WTC11 (cell line): Measurements from ENCODE around the gene TRIM41. TPM values are rescaled to one million over a fixed set of nuclear protein-coding genes. Genes with fewer than 3 reads are reported as not detected.
A peak's percentile ranks its signal among the peaks of the same experiment; 100 is the strongest.
"Not testable (repeated sequence)": the region's sequence is repeated elsewhere in the genome, so short reads cannot be mapped to it uniquely, and the experiment has no call there.

ENCODE experiments used
- ATAC-seq: fragments of 200-7000 bp; cut with Tn5 transposase; 2 replicates; pipeline ENCODE4 v1.10.0; 2021; ENCODE audit warnings: mild to moderate bottlenecking, moderate library complexity
- CTCF ChIA-PET: fragments of 300-600 bp; sonication (Branson Sonifier 250); formaldehyde crosslinking; loops from one replicate; lab custom pipeline; 2021; ENCODE audit warnings: antibody characterized with exemption; lab: Charles Lee
- POLR2A ChIA-PET: fragments of 350-600 bp; sonication (Branson Sonifier 250); formaldehyde crosslinking; loops from one replicate; lab custom pipeline; 2021; ENCODE audit warnings: antibody characterized with exemption; lab: Charles Lee
- DNase-seq: peaks from one replicate; pipeline ENCODE4 v3.0.0; 2021; ENCODE audit warnings: low spot score
- H3K27ac Mint-ChIP-seq: 2 replicates; pipeline ENCODE4 v1.8.0; 2021; ENCODE audit warnings: mixed read lengths
- H3K27me3 Mint-ChIP-seq: 2 replicates; pipeline ENCODE4 v1.8.0; 2021; ENCODE audit warnings: low read depth, mild to moderate bottlenecking, moderate library complexity, mixed read lengths
- H3K36me3 Mint-ChIP-seq: 2 replicates; pipeline ENCODE4 v1.8.0; 2021; ENCODE audit warnings: mixed read lengths
- H3K4me1 Mint-ChIP-seq: 2 replicates; pipeline ENCODE4 v1.8.0; 2022; ENCODE audit warnings: mixed read lengths
- H3K4me3 Mint-ChIP-seq: 2 replicates; pipeline ENCODE4 v1.8.0; 2021; ENCODE audit warnings: mild to moderate bottlenecking, moderate library complexity, mixed read lengths
- H3K9me3 Mint-ChIP-seq: 2 replicates; pipeline ENCODE4 v1.8.0; 2021; ENCODE audit warnings: mixed read lengths
- ARID4B ChIP-seq: sonication (generic); formaldehyde crosslinking; IDR thresholded peaks from 2 replicates; pipeline ENCODE4 v1.8.0; 2023; ENCODE audit warnings: missing genetic modification reagents, mild to moderate bottlenecking, borderline replicate concordance
- CREB1 ChIP-seq: sonication (generic); formaldehyde crosslinking; IDR thresholded peaks from 2 replicates; pipeline ENCODE4 v1.8.0; 2023; ENCODE audit warnings: mild to moderate bottlenecking, missing genetic modification reagents
- ETV6 ChIP-seq: sonication (generic); formaldehyde crosslinking; IDR thresholded peaks from 2 replicates; pipeline ENCODE4 v1.8.1; 2022; ENCODE audit warnings: mild to moderate bottlenecking, missing genetic modification reagents
- FOXP1 ChIP-seq: sonication (generic); formaldehyde crosslinking; IDR thresholded peaks from 2 replicates; pipeline ENCODE4 v1.8.0; 2022; ENCODE audit warnings: missing genetic modification reagents, mild to moderate bottlenecking, moderate library complexity, borderline replicate concordance
- GTF2I ChIP-seq: fragments of 250-450 bp; sonication (Bioruptor Pico); conservative IDR thresholded peaks from 2 replicates; pipeline ENCODE4 v1.4.0; 2021; ENCODE audit warnings: mild to moderate bottlenecking
- IRF1 ChIP-seq: sonication (generic); formaldehyde crosslinking; IDR thresholded peaks from 2 replicates; pipeline ENCODE4 v1.8.0; 2023; ENCODE audit warnings: missing genetic modification reagents
- MYBL2 ChIP-seq: sonication (generic); formaldehyde crosslinking; IDR thresholded peaks from 2 replicates; pipeline ENCODE4 v1.8.1; 2023; ENCODE audit warnings: mild to moderate bottlenecking, moderate library complexity, missing genetic modification reagents
- RELA ChIP-seq: sonication (generic); formaldehyde crosslinking; IDR thresholded peaks from 2 replicates; pipeline ENCODE4 v1.8.1; 2022; ENCODE audit warnings: missing genetic modification reagents, mild to moderate bottlenecking, borderline replicate concordance
- TEAD1 ChIP-seq: sonication (generic); formaldehyde crosslinking; IDR thresholded peaks from 2 replicates; pipeline ENCODE4 v1.8.0; 2022; ENCODE audit warnings: mild to moderate bottlenecking, missing genetic modification reagents
- TEAD4 ChIP-seq: sonication (generic); formaldehyde crosslinking; IDR thresholded peaks from 2 replicates; pipeline ENCODE4 v1.8.0; 2022; ENCODE audit warnings: mild to moderate bottlenecking, missing genetic modification reagents
- total RNA-seq: library from RNA; stranded (reverse); gene quantifications from 3 replicates; pipeline ENCODE4 v1.2.3, GENCODE V29; 2021
- TF ChIP-seq, protein P1 (sequence below): sonication (generic); formaldehyde crosslinking; IDR thresholded peaks from 2 replicates; pipeline ENCODE4 v1.8.1; 2023; ENCODE audit warnings: mild to moderate bottlenecking, missing genetic modification reagents
- TF ChIP-seq, protein P2 (sequence below): sonication (generic); formaldehyde crosslinking; IDR thresholded peaks from 2 replicates; pipeline ENCODE4 v1.8.1; 2023; ENCODE audit warnings: mild to moderate bottlenecking, moderate library complexity, missing genetic modification reagents
- TF ChIP-seq, protein P3 (sequence below): sonication (generic); formaldehyde crosslinking; IDR thresholded peaks from 2 replicates; pipeline ENCODE4 v1.8.0; 2022; ENCODE audit warnings: mild to moderate bottlenecking, missing genetic modification reagents

TRIM41 gene
- total RNA-seq, 1 experiment from 2014 or later, result 33.5 TPM

DNA sequence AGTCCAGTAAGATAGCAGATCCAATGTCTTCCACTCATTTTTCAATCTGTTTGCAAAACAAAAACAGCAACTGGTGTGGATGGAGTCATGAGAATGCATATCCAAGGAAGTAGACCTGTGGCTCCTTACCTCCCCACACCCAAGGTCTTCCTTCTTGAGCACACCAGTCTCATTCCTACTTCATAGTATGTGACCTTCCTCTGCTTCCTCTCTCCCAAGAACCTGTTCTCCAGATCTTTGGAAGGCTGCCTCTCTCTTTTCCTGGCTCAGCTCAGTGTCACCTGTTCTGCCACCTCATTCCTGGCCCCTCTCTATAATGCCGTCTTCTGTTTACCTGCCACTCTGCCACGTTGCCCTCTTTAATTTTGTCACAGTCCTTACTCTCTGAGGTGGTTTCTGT is 10.1 kb upstream of the TRIM41 start:
- Mint-ChIP-seq H3K4me1 (peaks cover 20% of the 10 kb centered on the region), H3K27me3 (peaks cover 20% of the 10 kb centered on the region), H3K27ac (no peak overlapping the region)
- no peak for DNase-seq
- TF ChIP-seq FOXP1 (CRISPR knock-in tag) (no peak), RELA (CRISPR knock-in tag) (no peak), CREB1 (no peak), TEAD1 (CRISPR knock-in tag) (no peak), ARID4B (CRISPR knock-in tag) (no peak)
- TF ChIP-seq, all 79 proteins: peak for 0
- ATAC-seq, result no peak
- CTCF ChIA-PET, result interaction anchor here (1.1 kb wide), 1 partner anchor 18 kb away, joined by 3 read pairs; no protein-coding TSS in a partner anchor
- POLR2A ChIA-PET, result no interaction called here
- H3K36me3 Mint-ChIP-seq, result no peaks in the 10 kb centered on the region
- no peaks in the 10 kb centered on the region for H3K9me3 Mint-ChIP-seq
- H3K4me3 Mint-ChIP-seq, result no peak overlapping the region

- Mint-ChIP-seq H3K27me3 (peaks cover 23% of the 10 kb centered on the region), H3K4me1 (peaks cover 21% of the 10 kb centered on the region)
- H3K36me3 Mint-ChIP-seq, H3K27ac Mint-ChIP-seq, DNase-seq, POLR2A ChIA-PET, H3K9me3 Mint-ChIP-seq, ATAC-seq, H3K4me3 Mint-ChIP-seq: not testable (repeated sequence)
- CTCF ChIA-PET, result interaction anchor here (0.7 to 1.5 kb wide), 2 partner anchors 46 to 425 kb away, joined by 3 read pairs; no protein-coding TSS in a partner anchor
Measured at GRCh38 chr5:181214249-181214648, 8.8 kb upstream of the TRIM41 start.

GRCh38 chr5:181215997-181216989 is 6.8 kb upstream of the TRIM41 start:
- DNase-seq, result peak; percentile 47
- ChIA-PET CTCF (interaction anchor here (0.9 to 1.0 kb wide), 3 partner anchors 25 to 356 kb away, joined by 3 to 6 read pairs (median 5); no protein-coding TSS in a partner anchor), POLR2A (no interaction called here)
- Mint-ChIP-seq H3K4me1 (peaks cover 22% of the 10 kb centered on the region), H3K27ac (0 out of 2 replicates have a peak overlapping the region, but pooled peaks have one; percentile 63), H3K27me3 (peaks cover 23% of the 10 kb centered on the region)
- TF ChIP-seq GTF2I (CRISPR knock-in tag) (peak; percentile 58; the same call in 1 of the 2 replicates), MYBL2 (CRISPR knock-in tag) (no peak), TEAD4 (CRISPR knock-in tag) (no peak)
- TF ChIP-seq, all 79 proteins: peak for 1
- H3K4me3 Mint-ChIP-seq, result peak overlapping the region; percentile 94
- ATAC-seq, result no peak
- no peaks in the 10 kb centered on the region for H3K9me3 Mint-ChIP-seq
- no peaks in the 10 kb centered on the region for H3K36me3 Mint-ChIP-seq

GRCh38 chr5:181217111-181217802 is 5.8 kb upstream of the TRIM41 start:
- Mint-ChIP-seq H3K4me3 (peak overlapping the region; percentile 94), H3K27ac (peak overlapping the region; percentile 58), H3K36me3 (no peaks in the 10 kb centered on the region), H3K4me1 (peaks cover 24% of the 10 kb centered on the region), H3K27me3 (peaks cover 33% of the 10 kb centered on the region), H3K9me3 (no peaks in the 10 kb centered on the region)
- ChIA-PET CTCF (interaction anchor here (1.0 kb wide), 1 partner anchor 26 kb away, joined by 3 read pairs; no protein-coding TSS in a partner anchor), POLR2A (no interaction called here)
- DNase-seq (peak; percentile 71), ATAC-seq (peak; percentile 2)
- TF ChIP-seq, protein P1, sequence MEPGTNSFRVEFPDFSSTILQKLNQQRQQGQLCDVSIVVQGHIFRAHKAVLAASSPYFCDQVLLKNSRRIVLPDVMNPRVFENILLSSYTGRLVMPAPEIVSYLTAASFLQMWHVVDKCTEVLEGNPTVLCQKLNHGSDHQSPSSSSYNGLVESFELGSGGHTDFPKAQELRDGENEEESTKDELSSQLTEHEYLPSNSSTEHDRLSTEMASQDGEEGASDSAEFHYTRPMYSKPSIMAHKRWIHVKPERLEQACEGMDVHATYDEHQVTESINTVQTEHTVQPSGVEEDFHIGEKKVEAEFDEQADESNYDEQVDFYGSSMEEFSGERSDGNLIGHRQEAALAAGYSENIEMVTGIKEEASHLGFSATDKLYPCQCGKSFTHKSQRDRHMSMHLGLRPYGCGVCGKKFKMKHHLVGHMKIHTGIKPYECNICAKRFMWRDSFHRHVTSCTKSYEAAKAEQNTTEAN, result 0 out of 2 replicates have a peak, but pooled peaks have one; percentile 19
- TF ChIP-seq ETV6 (CRISPR knock-in tag) (peak; percentile 52; the same call in 1 of the 2 replicates), IRF1 (0 out of 2 replicates have a peak, but pooled peaks have one; percentile 35), FOXP1 (CRISPR knock-in tag) (0 out of 2 replicates have a peak, but pooled peaks have one; percentile 76)
- TF ChIP-seq, protein P2, sequence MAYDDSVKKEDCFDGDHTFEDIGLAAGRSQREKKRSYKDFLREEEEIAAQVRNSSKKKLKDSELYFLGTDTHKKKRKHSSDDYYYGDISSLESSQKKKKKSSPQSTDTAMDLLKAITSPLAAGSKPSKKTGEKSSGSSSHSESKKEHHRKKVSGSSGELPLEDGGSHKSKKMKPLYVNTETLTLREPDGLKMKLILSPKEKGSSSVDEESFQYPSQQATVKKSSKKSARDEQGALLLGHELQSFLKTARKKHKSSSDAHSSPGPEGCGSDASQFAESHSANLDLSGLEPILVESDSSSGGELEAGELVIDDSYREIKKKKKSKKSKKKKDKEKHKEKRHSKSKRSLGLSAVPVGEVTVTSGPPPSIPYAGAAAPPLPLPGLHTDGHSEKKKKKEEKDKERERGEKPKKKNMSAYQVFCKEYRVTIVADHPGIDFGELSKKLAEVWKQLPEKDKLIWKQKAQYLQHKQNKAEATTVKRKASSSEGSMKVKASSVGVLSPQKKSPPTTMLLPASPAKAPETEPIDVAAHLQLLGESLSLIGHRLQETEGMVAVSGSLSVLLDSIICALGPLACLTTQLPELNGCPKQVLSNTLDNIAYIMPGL (CRISPR knock-in tag), result no peak
- TF ChIP-seq, protein P3, sequence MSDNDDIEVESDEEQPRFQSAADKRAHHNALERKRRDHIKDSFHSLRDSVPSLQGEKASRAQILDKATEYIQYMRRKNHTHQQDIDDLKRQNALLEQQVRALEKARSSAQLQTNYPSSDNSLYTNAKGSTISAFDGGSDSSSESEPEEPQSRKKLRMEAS, result peak; percentile 52; the same call in 1 of the 2 replicates
